Effector CD8-positive, alpha-beta T cell (primary cell): Measurements from ENCODE around the gene ESYT1.

Source experiments
- DNase-seq: peaks from one replicate; lab custom pipeline; 2025; lab: John Stamatoyannopoulos, UW
- total RNA-seq, 4 experiments: gene quantifications; one replicate each; lab custom pipeline; 2026; lab: John Stamatoyannopoulos, UW

Gene ESYT1
- 214 to 483 (median 384) reads per million in 4 experiments for total RNA-seq

DNA sequence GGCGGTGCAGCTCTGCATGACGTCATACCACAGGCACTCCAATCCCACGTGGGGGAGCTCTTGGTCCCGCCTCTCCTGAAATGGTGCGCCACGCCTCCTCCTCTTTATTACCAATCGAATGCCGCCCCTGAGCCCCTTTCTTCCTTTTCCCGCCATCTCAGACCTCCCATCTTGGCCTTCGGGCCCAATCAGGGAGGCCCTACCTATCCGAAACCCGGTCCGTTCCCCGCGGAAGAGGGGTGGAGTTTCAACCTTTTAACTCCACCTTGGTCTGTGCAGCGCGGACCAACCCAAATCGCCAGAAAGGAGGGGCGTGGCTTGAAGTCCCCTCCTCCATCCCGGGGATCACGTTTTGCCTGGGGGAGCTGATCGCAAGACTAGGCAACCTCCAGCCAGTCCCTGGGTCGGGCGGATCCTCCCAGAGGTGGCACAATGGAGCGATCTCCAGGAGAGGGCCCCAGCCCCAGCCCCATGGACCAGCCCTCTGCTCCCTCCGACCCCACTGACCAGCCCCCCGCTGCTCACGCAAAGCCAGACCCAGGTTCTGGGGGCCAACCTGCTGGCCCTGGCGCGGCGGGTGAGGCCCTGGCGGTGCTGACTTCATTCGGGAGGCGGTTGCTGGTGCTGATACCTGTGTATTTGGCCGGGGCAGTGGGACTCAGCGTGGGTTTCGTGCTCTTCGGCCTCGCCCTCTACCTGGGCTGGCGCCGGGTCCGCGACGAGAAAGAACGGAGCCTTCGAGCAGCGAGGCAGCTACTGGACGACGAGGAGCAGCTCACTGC, at the start of gene ESYT1:
Gene ESYT1, plus strand, starts transcription at position 380 of the 782 bp plus-strand sequence. Its CDS starts 53 bp downstream, at position 433.
- DNase-seq, result peak; percentile 97

- no peak for DNase-seq
Measured at GRCh38 chr12:56078427-56078826, 49.6 kb upstream of the ESYT1 start.

DNA sequence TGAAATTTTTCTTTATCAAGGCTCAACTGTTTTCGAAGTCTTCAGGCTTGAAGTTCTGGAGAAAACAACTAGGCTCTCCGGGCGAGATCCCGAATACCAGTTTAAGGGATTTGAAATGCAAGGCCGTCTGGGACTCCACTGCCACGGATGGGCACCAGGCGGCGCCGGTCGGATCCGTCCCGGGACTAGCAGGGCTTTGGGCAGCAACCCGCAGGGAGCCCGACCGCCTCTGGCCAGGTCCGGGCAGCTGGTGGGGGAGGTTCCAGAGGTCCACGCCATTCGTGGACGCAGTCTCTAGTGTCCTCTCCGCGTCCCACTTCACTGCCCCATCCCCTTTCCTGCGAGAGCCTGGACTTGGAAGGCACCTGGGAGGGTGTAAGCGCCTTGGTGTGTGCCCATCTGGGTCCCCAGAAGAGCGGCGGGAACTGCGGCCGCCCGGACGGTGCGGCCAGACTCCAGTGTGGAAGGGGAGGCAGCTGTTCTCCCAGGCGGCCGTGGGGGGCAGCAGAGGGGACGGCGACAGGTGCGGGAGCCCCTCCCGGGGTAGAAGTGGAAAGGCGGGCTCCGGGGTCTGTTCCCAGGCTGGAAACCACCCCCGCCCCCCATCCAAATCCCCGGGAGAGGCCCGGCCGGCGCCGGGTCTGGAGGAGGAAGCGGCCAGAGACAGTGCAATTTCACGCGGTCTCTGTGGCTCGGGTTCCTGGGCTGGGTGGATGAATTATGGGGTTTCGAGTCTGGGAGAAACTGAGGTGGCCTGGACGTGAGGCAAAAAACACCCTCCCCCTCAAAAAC, 48.9 kb upstream of the ESYT1 start:
- DNase-seq, result peak; percentile 32

DNA sequence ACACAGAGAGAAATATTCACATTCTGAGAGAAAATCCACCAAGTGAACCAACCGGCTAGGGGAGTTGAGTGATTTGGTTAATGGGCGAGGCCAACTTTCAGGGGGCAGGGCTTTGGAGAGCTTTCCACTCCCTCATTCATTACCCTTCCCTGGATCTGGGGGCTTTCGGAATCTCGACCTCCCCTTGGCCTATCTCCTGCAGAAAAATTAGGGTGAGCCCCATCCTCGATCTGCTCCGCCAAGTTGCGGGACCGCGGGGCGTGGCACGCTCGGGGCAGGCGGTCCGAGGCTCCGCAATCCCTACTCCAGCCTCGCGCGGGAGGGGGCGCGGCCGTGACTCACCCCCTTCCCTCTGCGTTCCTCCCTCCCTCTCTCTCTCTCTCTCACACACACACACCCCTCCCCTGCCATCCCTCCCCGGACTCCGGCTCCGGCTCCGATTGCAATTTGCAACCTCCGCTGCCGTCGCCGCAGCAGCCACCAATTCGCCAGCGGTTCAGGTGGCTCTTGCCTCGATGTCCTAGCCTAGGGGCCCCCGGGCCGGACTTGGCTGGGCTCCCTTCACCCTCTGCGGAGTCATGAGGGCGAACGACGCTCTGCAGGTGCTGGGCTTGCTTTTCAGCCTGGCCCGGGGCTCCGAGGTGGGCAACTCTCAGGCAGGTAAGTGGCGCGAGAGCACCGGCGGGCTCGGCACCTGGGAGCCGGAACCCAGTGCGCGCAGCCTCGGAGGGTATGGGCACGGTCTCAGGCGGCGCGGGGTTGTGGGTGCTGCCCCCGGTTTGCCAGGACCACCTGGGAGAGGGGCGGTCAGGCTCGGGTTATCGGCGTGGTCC, 48.1 kb upstream of the ESYT1 start, which contains the start of gene ERBB3:
Gene ERBB3, plus strand, starts transcription at position 443 of the 833 bp plus-strand sequence. Its CDS starts 136 bp downstream, at position 579.
- peak; percentile 41 for DNase-seq

DNA sequence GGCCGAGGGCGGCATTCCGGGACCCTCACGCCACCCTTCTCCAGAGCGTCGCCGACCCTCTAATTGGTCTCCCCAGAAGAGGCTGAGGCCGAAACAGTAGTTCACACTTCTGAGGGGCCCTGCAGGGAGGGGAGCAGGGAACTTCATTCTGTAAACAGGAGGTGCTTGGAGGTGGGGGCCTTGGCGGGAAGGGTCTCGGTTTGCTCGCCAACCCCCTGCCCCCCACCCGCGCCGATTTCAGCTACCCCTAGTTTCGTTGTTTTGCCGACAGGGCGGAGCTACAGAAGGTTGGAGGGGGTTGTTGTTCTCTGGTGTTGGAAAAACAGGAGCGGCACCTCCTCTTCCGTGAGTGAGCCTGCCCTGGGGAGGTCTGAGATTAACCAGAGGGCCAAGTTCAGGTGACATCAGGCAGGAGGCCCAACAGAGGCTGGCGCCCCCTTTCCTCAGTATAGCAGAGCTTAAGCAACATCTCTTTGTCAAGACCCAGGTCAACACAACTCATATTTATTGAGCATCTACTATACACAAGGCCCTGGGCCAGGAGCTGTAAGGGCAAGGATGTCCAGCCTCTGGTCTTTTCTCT, 47.4 kb upstream of the ESYT1 start:
- no peak for DNase-seq

- DNase-seq, result no peak
Measured at GRCh38 chr12:56081393-56082347, 46.4 kb upstream of the ESYT1 start.

- no peak for DNase-seq
Measured at GRCh38 chr12:56082382-56082781, 45.7 kb upstream of the ESYT1 start.

GRCh38 chr12:56082967-56083366, 45.1 kb upstream of the ESYT1 start:
- no peak for DNase-seq

- DNase-seq, result no peak
Measured at GRCh38 chr12:56084958-56085543, 43.0 kb upstream of the ESYT1 start.

- no peak for DNase-seq
Measured at GRCh38 chr12:56086096-56086495, 42.0 kb upstream of the ESYT1 start.

DNA sequence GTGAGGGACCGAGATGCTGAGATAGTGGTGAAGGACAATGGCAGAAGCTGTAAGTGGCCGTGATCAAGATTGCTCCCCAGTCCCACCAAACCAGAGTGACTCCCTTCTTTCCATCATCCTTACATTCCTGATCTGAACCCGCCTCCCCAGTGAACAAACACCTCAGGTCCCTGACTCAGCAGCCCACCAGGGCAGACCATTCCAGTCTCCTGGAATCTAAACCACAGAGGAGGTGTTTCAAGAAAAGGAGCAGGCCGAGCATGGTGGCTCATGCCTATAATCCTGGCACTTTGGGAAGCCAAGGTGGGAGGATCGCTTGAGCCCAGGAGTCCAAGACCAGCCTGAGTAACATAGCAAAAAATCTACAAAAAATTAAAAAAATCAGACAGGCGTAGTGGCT, 41.5 kb upstream of the ESYT1 start:
- no peak for DNase-seq

DNA sequence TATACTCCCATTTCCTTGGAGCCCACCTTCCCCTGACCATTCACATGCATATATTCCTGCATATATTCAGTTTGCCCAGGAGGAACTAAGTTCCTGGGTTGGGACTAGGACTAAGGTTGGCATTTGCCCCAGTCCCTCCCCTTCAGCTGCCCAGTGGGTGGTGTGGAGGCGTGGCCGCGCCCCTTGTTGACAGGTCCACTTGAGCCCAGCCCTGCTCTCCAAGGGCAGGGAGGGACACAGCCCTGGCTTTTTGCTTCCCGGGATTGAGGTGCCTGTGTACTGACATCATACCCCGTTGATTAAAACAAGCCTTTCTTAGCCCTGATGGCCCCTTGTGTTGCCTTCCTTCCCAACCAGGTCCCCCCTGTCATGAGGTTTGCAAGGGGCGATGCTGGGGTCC, 40.8 kb upstream of the ESYT1 start:
- no peak for DNase-seq

GRCh38 chr12:56097738-56098137, 30.3 kb upstream of the ESYT1 start:
- DNase-seq, result no peak

DNA sequence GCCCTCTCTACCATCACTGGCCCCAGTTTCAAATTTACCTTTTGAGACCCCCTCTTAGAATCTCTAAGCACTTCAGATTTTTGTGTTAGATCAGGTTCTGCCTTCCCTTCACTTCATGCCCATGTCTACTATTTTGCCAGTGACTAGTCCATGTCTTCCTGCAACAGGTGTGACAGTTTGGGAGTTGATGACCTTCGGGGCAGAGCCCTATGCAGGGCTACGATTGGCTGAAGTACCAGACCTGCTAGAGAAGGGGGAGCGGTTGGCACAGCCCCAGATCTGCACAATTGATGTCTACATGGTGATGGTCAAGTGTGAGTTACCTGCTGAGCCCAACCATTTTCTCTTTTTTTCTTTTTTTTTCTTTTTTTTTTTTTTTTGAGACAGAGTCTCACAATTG, 29.5 kb upstream of the ESYT1 start:
- DNase-seq, result no peak

DNA sequence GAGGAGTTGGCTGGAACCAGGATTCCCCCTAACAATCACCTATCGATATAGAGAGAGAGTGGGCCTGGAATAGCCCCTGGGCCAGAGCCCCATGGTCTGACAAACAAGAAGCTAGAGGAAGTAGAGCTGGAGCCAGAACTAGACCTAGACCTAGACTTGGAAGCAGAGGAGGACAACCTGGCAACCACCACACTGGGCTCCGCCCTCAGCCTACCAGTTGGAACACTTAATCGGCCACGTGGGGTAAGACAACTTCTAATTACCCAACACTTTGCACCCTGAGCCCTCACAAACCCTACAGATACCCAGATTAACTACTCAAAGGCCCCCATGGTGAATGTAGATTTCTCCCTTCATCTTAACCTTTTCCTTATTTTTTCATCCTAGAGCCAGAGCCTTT, 28.3 kb upstream of the ESYT1 start:
- DNase-seq, result no peak

- no peak for DNase-seq
Measured at GRCh38 chr12:56101045-56101444, 27.0 kb upstream of the ESYT1 start.

DNA sequence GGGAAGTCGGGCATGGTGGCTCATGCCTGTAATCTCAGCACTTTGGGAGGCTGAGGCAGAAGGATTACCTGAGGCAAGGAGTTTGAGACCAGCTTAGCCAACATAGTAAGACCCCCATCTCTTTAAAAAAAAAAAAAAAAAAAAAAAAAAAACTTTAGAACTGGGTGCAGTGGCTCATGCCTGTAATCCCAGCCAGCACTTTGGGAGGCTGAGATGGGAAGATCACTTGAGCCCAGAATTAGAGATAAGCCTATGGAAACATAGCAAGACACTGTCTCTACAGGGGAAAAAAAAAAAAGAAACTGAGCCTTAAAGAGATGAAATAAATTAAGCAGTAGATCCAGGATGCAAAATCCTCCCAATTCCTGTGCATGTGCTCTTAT, 25.4 kb upstream of the ESYT1 start:
- no peak for DNase-seq

DNA sequence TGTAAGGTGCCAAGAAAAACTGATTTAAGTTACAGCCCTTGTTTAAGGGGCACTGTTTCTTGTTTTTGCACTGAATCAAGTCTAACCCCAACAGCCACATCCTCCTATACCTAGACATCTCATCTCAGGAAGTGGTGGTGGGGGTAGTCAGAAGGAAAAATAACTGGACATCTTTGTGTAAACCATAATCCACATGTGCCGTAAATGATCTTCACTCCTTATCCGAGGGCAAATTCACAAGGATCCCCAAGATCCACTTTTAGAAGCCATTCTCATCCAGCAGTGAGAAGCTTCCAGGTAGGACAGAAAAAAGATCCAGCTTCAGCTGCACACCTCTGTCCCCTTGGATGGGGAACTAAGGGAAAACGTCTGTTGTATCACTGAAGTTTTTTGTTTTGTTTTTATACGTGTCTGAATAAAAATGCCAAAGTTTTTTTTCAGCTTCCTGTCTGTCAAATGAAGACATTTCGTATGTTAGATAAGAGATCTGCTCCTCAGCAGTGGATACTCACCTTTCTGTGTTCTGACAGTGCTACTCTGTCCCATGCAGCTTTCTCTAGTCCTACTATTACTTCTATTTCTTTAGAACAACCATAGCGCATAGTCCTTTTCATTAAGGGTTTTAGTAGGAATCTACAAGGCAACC, 24.9 kb upstream of the ESYT1 start:
- no peak for DNase-seq

GRCh38 chr12:56103823-56104108, 24.3 kb upstream of the ESYT1 start:
- no peak for DNase-seq
